Islet precursor cell (in vitro differentiated cells): ENCODE measurements around the gene RANGRF.
A peak's percentile ranks its signal among the peaks of the same experiment; 100 is the strongest.

Experiments
- DNase-seq: peaks from one replicate; pipeline ENCODE4 v3.0.0-alpha.2; 2018

The RANGRF gene, protein sequence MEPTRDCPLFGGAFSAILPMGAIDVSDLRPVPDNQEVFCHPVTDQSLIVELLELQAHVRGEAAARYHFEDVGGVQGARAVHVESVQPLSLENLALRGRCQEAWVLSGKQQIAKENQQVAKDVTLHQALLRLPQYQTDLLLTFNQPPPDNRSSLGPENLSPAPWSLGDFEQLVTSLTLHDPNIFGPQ

GRCh38 chr17:8288336-8289102 is at the start of gene RANGRF:
Gene RANGRF, plus strand, starts transcription at chr17:8288670. Its CDS starts 119 bp downstream, at chr17:8288789.
- DNase-seq: peak; percentile 96

DNA sequence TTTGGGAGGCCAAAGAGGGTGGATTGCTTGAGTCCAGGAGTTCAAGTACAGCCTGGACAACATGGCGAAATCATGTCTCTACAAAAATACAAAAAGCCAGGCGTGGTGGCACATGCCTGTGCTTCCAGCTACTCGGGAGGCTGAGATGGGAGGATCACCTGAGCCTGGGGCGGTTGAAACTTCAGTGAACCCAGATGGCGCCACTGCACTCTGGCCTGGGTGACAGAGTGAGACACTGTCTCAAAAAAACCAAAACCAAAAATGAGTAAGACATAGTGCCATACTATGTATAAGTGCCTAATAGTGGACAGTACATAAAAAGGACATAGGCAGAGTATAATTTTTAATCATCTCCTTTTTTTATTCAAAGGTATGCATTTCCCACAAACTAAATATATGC is 44.6 kb upstream of the RANGRF start:
- DNase-seq: peak; percentile 48

DNA sequence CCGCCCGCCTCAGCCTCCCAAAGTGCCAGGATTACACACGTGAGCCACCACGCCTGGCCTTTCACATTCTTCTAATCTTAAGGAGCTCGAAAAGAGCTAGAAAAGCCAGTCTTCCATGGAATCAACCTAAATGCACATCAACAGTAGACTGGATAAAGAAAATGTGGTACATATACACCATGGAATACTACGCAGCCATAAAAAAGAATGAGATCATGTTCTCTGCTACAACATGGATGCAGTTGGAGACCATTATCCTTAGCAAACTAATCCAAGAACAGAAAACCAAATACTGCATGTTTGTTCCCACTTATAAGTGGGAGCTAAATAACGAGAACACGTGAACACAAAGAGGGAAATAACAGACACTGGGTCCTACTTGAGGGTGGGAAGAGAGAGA is 43.7 kb upstream of the RANGRF start:
- DNase-seq: no peak

GRCh38 chr17:8248751-8249607 is 39.5 kb upstream of the RANGRF start, which contains the start of gene PFAS:
Gene PFAS, plus strand, starts transcription at chr17:8249289. Its CDS starts 4,649 bp downstream, at chr17:8253938.
- peak; percentile 97 for DNase-seq

DNA sequence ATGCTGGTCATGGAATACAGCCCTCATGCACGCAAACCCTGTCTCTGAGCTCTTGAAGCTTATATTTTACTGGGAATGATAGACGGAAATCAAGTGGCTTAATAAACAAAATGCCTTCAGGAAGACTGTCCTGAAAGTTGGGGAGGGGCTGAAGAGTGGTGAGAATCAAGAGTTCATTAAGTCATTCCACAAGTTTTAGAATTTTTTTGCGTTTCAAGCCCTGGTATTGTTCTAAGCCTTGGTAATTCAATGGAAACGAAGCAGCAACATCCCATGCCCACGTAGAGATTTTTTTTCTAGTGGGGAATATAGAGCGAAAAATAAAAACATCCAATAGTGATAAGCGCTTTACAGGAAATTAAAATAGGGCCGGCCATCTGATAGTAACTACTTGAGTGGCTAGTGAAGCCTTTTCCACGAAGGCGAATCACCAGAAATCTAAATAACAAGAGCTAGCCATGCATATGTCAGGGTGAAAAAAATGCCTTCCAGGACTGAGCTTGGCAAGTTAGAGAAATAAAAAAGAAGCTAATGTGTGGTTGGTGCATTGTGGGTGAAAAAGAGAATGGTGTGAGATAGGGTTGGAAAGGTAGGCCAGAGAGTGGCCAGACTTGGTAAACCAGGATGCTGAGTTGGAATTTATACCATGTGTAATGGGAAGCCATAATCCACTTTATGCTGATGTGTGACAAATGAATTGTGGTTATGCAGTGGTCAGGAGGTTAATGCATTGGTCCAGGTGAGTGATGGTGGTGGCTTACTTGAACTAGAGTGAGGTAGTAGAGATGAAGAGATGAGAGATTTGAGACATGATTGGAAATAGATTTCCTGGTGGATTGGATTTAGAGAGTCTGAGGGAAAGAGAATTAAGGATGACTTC is 38.6 kb upstream of the RANGRF start:
- no peak for DNase-seq

- peak; percentile 31 for DNase-seq
These were observed 37.1 kb upstream of the RANGRF start for GRCh38 chr17:8251411-8251810.

DNA sequence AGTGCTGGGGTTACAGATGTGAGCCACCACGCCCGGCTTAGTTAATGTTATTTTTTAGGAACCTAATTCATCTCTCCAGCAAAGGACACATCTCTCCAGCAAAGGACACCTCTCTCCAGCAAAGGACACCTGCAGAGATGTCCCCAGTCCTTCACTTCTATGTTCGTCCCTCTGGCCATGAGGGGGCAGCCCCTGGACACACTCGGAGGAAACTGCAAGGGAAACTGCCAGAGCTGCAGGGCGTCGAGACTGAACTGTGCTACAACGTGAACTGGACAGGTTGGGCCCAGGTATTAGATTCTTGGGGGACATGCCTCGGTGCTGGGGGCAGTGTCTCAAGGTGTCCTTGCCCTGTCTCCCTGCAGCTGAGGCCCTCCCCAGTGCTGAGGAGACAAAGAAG is 34.7 kb upstream of the RANGRF start:
- peak; percentile 79 for DNase-seq

- DNase-seq: no peak
These were observed 33.6 kb upstream of the RANGRF start for GRCh38 chr17:8254881-8255280.

DNA sequence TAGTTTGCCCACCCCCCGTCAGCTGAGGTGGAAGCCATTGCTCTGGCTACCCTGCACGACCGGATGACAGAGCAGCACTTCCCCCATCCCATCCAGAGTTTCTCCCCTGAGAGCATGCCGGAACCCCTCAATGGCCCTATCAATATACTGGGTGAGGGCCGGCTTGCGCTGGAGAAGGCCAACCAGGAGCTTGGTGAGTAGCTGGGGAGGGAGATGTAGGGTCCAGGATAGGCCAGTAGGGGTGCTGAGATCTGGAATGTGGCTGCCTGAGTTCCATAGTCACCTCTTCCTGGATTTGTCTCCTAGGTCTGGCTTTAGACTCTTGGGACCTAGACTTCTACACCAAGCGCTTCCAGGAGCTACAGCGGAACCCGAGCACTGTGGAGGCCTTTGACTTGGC is 33.0 kb upstream of the RANGRF start:
- no peak for DNase-seq

GRCh38 chr17:8256291-8256690 is 32.2 kb upstream of the RANGRF start:
- no peak for DNase-seq

DNA sequence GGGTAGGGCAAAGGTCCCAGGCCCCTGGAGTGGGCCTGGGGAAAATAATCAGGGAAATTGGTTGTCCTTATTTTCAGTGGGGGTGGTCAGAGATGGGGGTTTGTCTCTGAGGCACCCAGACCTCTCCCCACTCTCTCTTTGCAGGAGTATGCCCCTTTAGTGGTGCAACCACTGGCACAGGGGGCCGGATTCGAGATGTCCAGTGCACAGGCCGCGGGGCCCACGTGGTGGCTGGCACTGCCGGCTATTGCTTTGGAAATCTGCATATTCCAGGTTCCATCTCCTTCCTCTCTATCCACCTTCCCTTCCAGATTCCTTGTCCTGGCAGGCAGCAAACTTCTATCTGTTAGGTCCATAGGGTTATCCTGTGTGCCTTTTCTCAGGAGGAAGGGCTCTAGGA is 31.8 kb upstream of the RANGRF start:
- no peak for DNase-seq

DNA sequence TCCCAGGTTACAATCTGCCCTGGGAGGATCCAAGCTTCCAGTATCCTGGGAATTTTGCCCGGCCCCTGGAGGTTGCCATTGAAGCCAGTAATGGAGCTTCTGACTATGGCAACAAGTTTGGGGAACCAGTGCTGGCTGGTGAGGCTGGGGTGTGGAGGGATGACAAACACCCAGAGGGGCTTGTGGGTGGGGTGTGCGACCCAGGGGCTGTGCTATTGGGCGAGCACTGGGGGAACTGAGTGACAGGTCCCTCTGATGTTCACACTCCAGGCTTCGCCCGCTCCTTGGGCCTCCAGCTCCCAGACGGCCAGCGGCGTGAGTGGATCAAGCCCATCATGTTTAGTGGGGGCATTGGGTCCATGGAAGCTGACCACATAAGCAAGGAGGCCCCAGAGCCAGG is 30.7 kb upstream of the RANGRF start:
- no peak for DNase-seq

DNA sequence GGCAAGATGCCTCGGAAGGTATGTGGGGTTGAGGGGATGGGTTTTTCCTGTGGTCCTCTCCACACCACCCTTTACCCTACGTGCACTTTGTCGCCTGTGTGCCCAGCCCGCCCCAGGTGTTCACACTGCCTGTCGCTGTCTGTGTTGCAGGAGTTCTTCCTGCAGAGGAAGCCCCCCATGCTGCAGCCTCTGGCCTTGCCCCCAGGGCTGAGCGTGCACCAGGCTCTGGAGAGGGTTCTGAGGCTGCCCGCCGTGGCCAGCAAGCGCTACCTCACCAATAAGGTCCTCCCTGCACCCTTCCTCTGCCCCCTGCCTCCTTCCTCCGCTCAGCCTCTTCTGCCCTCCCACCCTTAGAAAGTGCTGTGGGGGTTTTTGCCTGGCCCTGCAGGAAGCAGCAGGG is 24.1 kb upstream of the RANGRF start:
- DNase-seq: no peak

DNA sequence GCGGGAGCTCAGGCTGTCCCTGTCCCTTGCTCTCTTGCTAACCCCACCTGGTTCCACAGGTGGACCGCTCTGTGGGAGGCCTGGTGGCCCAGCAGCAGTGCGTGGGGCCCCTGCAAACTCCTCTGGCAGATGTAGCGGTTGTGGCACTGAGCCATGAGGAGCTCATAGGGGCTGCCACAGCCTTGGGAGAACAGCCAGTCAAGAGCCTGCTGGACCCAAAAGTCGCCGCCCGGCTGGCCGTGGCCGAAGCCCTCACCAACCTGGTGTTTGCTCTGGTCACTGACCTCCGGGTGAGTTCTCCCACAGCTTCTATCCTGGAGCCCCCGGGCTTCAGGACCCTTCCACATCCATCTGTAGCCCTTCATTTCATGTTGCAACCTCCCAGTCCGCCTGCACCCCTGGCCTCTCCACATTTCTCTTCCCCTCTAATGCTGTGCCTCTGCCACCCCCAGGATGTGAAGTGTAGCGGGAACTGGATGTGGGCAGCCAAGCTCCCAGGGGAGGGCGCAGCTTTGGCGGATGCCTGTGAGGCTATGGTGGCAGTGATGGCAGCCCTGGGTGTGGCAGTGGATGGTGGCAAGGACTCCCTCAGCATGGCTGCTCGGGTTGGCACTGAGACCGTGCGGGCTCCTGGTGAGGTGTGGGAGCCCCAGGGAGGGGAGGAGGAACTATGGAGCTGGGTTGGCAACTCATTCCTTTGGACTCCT is 23.5 kb upstream of the RANGRF start:
- no peak for DNase-seq

DNA sequence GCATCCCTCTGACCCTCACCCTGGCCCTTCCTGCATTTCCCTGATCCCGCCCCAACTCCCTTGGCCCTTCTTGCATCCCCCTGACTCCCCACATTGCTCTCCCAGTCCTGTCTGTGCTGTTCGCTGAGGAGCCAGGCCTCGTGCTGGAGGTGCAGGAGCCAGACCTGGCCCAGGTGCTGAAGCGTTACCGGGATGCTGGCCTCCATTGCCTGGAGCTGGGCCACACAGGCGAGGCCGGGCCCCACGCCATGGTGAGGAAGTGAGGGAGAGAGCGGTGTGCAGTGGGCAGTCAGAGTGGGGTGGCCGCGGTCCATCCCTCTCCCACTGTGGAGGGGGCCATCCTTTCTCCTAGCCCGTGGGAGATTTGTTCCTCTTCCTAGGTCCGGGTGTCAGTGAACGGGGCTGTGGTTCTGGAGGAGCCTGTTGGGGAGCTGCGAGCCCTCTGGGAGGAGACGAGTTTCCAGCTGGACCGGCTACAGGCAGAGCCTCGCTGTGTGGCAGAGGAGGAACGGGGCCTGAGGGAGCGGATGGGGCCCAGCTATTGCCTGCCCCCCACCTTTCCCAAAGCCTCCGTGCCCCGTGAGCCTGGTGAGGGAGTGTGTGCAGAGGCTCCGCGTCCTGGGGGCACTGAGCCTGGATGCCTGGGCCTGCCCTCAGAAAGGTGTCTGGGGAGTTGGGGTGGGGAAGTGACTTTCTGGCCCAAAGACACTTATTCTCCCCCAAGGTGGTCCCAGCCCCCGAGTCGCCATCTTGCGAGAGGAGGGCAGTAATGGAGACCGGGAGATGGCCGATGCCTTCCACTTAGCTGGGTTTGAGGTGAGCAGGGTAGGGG is 21.6 kb upstream of the RANGRF start:
- DNase-seq: no peak

- no peak for DNase-seq
These were observed 20.9 kb upstream of the RANGRF start for GRCh38 chr17:8267480-8268147.

GRCh38 chr17:8268550-8269298 is 19.7 kb upstream of the RANGRF start:
- no peak for DNase-seq

GRCh38 chr17:8272421-8272820 is 16.0 kb upstream of the RANGRF start:
- no peak for DNase-seq

DNA sequence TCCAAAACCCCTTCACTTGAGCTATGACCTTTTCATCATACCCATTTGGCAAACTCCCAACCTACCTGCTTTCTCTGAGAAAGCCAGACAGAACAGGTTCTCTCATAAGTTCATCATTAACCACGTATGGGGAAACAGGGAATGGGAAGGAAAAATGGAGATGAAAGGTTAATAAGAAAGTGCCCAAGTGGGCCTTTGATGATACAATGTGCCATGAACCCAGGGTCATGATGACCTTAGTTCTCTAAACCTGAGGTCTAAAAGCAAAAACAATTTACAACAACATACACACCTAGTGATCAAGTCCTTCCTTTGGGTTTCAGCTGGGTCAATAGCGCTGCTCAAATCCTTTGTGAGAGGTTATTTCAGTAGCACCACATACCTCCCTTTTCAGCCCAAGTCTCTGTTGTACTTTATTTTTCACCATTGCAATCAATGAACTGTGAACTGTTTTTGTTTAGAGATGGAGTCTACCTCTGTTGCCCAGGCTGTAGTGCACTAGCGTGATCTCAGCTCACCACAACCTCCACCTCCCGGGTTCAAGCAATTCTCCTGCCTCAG is 14.5 kb upstream of the RANGRF start:
- no peak for DNase-seq
